Loucy (cell line): Measurements from ENCODE around the gene GJB4.

Experiments
- EZH2phosphoT487 ChIP-seq: fragments of 200-600 bp; IDR thresholded peaks from 2 replicates; pipeline ENCODE4 v1.6.1; 2018; ENCODE audit warnings: antibody characterized with exemption, mild to moderate bottlenecking, moderate library complexity, borderline replicate concordance
- TF ChIP-seq, protein P1 (sequence below): fragments of 200-600 bp; sonication (generic); conservative IDR thresholded peaks from 2 replicates; pipeline ENCODE4 v1.5.1; 2014; ENCODE audit warnings: mild to moderate bottlenecking, antibody characterized with exemption, low read length

DNA sequence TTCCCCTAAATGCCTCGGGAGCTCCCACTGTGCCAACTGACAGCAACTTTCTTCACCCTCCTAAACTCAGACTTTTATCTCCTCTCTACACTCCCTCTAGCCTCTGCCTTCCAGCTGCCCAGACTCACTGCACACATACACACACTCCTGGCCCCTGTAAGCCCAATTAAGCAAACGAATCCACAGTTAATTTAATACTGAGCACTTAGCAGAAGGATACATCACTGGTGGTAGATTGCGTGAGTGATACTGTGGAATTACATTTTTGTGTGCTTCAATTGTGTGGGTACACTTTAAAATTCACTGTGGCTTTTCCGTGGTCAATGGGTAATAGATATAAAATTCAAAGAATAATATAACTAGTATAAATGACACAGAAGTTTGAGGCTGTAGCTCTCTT is 38.3 kb upstream of the GJB4 start:
- TF ChIP-seq, protein P1, sequence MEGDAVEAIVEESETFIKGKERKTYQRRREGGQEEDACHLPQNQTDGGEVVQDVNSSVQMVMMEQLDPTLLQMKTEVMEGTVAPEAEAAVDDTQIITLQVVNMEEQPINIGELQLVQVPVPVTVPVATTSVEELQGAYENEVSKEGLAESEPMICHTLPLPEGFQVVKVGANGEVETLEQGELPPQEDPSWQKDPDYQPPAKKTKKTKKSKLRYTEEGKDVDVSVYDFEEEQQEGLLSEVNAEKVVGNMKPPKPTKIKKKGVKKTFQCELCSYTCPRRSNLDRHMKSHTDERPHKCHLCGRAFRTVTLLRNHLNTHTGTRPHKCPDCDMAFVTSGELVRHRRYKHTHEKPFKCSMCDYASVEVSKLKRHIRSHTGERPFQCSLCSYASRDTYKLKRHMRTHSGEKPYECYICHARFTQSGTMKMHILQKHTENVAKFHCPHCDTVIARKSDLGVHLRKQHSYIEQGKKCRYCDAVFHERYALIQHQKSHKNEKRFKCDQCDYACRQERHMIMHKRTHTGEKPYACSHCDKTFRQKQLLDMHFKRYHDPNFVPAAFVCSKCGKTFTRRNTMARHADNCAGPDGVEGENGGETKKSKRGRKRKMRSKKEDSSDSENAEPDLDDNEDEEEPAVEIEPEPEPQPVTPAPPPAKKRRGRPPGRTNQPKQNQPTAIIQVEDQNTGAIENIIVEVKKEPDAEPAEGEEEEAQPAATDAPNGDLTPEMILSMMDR: no peak
- TF ChIP-seq EZH2phosphoT487: no peak
